Neural cell (in vitro differentiated cells): ENCODE data around the gene LPAR3. TPM values are rescaled to one million over a fixed set of nuclear protein-coding genes. Genes with fewer than 3 reads are reported as not detected.
"Not testable (repeated sequence)": the region's sequence is repeated elsewhere in the genome, so short reads cannot be mapped to it uniquely, and the experiment has no call there.

Experiments
- H2AFZ ChIP-seq: fragments of 200-600, 300-800 bp; sonication (generic), shearing (Covaris generic); 2 replicates; pipeline ENCODE4 v1.6.0; 2014; ENCODE audit warnings: low read depth, mild to moderate bottlenecking, antibody characterized with exemption, low read length, moderate library complexity
- H3F3A ChIP-seq: fragments of 200-600 bp; shearing (Covaris generic); 2 replicates; pipeline ENCODE4 v1.6.1; 2016; ENCODE audit warnings: mild to moderate bottlenecking, moderate library complexity, mixed read lengths, antibody characterized with exemption, low read length; ENCODE audit not compliant: insufficient read depth, poor library complexity, severe bottlenecking
- H3K27ac ChIP-seq: fragments of 200-600, 300-800 bp; sonication (generic), shearing (Covaris generic); 2 replicates; pipeline ENCODE4 v1.5.1; 2014; ENCODE audit warnings: mild to moderate bottlenecking, low read length, moderate library complexity
- H3K27me3 ChIP-seq: fragments of 300-800, 200-600 bp; sonication (generic), shearing (Covaris generic); 2 replicates; pipeline ENCODE4 v1.6.0; 2014; ENCODE audit warnings: mild to moderate bottlenecking, low read depth, low read length, moderate library complexity; ENCODE audit not compliant: insufficient read depth
- H3K36me3 ChIP-seq: fragments of 300-800, 200-600 bp; sonication (generic), shearing (Covaris generic); 2 replicates; pipeline ENCODE4 v1.5.1; 2014; ENCODE audit warnings: mild to moderate bottlenecking, antibody characterized with exemption, low read length, moderate library complexity; ENCODE audit not compliant: insufficient read depth
- H3K4me2 ChIP-seq: fragments of 300-800, 200-600 bp; sonication (generic), shearing (Covaris generic); 2 replicates; pipeline ENCODE4 v1.6.0; 2014; ENCODE audit warnings: mild to moderate bottlenecking, low read length
- H3K4me3 ChIP-seq: fragments of 300-800, 200-600 bp; sonication (generic), shearing (Covaris generic); 2 replicates; pipeline ENCODE4 v1.5.1; 2014; ENCODE audit warnings: mild to moderate bottlenecking, low read length, moderate library complexity
- H3K79me2 ChIP-seq: fragments of 200-600 bp; shearing (Covaris generic); replicated peaks from 2 replicates; pipeline ENCODE4 v1.6.0; 2014; ENCODE audit warnings: mild to moderate bottlenecking, low read length, moderate library complexity; ENCODE audit not compliant: insufficient read depth
- H3K9ac ChIP-seq: fragments of 300-800, 200-600 bp; sonication (generic), shearing (Covaris generic); 2 replicates; pipeline ENCODE4 v1.6.1; 2016; ENCODE audit warnings: mild to moderate bottlenecking, low read length, mixed read lengths
- H3K9me2 ChIP-seq: fragments of 200-600 bp; shearing (Covaris generic); 2 replicates; pipeline ENCODE4 v1.6.1; 2016; ENCODE audit warnings: mild to moderate bottlenecking, low read length, mixed read lengths; ENCODE audit not compliant: insufficient read depth
- H3K9me3 ChIP-seq: fragments of 200-600, 300-800 bp; sonication (generic), shearing (Covaris generic); 2 replicates; pipeline ENCODE4 v1.6.1; 2016; ENCODE audit warnings: mild to moderate bottlenecking, mixed run types, low read length, moderate library complexity, mixed read lengths
- H4K20me1 ChIP-seq: fragments of 200-600 bp; shearing (Covaris generic); 2 replicates; pipeline ENCODE4 v1.6.1; 2016; ENCODE audit warnings: mild to moderate bottlenecking, mixed run types; ENCODE audit not compliant: insufficient read depth
- CTCF ChIP-seq: fragments of 450-650 bp; IDR thresholded peaks from 2 replicates; pipeline ENCODE4 v1.5.1; 2014; ENCODE audit warnings: antibody characterized with exemption, mild to moderate bottlenecking, moderate library complexity; ENCODE audit not compliant: poor library complexity, severe bottlenecking
- EP300 ChIP-seq: fragments of 450-650 bp; conservative IDR thresholded peaks from 2 replicates; pipeline ENCODE4 v1.6.1; 2014; ENCODE audit warnings: antibody characterized with exemption, mild to moderate bottlenecking, moderate library complexity; ENCODE audit not compliant: poor library complexity, severe bottlenecking
- EZH2 ChIP-seq: fragments of 200-600, 300-800 bp; shearing (Covaris generic), sonication (generic); IDR thresholded peaks from 2 replicates; pipeline ENCODE4 v1.6.1; 2014; ENCODE audit warnings: antibody characterized with exemption, low read length, borderline replicate concordance, mild to moderate bottlenecking; ENCODE audit not compliant: insufficient read depth, poor library complexity, severe bottlenecking
- MXI1 ChIP-seq: fragments of 450-650 bp; conservative IDR thresholded peaks from 2 replicates; pipeline ENCODE4 v1.6.1; 2014; ENCODE audit warnings: antibody characterized with exemption, mild to moderate bottlenecking; ENCODE audit not compliant: poor library complexity, severe bottlenecking
- POLR2AphosphoS5 ChIP-seq: IDR thresholded peaks from 2 replicates; pipeline ENCODE4 v1.6.1; 2012
- RAD21 ChIP-seq: fragments of 450-650 bp; conservative IDR thresholded peaks from 2 replicates; pipeline ENCODE4 v1.6.1; 2014; ENCODE audit warnings: antibody characterized with exemption, mild to moderate bottlenecking, moderate library complexity
- REST ChIP-seq: IDR thresholded peaks from 2 replicates; pipeline ENCODE4 v1.6.1; 2012; ENCODE audit warnings: borderline replicate concordance
- SMC3 ChIP-seq: fragments of 450-650 bp; conservative IDR thresholded peaks from 2 replicates; pipeline ENCODE4 v1.6.1; 2014; ENCODE audit warnings: antibody characterized with exemption, mild to moderate bottlenecking, moderate library complexity; ENCODE audit not compliant: poor library complexity
- TAF1 ChIP-seq: IDR thresholded peaks from 2 replicates; pipeline ENCODE4 v1.6.1; 2012; ENCODE audit warnings: low read depth
- polyA plus RNA-seq: library from polyadenylated mRNA; depleted of rRNA; stranded (reverse); fragments of >200 nt; gene quantifications from 2 replicates; pipeline ENCODE4 v1.2.3, GENCODE V29; 2014

LPAR3 gene
- polyA plus RNA-seq, 1 donor from 2014 or later, result not detected

GRCh38 chr1:84907095-84907827 lies 14.3 kb upstream of the LPAR3 start:
- H3K9me2 ChIP-seq, result no peaks in the 10 kb centered on the region
- no peak overlapping the region for H2AFZ ChIP-seq
- no peaks in the 10 kb centered on the region for H3K36me3 ChIP-seq
- H3K9me3 ChIP-seq, result no peaks in the 10 kb centered on the region
- H3K27me3 ChIP-seq, result no peaks in the 10 kb centered on the region
- no peaks in the 10 kb centered on the region for H3K79me2 ChIP-seq
- H3K27ac ChIP-seq, result no peak overlapping the region
- no peak overlapping the region for H3K9ac ChIP-seq
- no peak overlapping the region for H3K4me2 ChIP-seq
- no peaks in the 10 kb centered on the region for H3F3A ChIP-seq
- TF ChIP-seq CTCF (no peak), EP300 (no peak), SMC3 (no peak), POLR2AphosphoS5 (no peak)
- no peak overlapping the region for H3K4me3 ChIP-seq
- no peaks in the 10 kb centered on the region for H4K20me1 ChIP-seq

GRCh38 chr1:84902727-84903126 lies 9.7 kb upstream of the LPAR3 start:
- H3K79me2 ChIP-seq, H3K9me3 ChIP-seq, H3K4me2 ChIP-seq, H3K27ac ChIP-seq, H3F3A ChIP-seq, H2AFZ ChIP-seq, H3K36me3 ChIP-seq, H3K27me3 ChIP-seq, H3K9ac ChIP-seq, H3K4me3 ChIP-seq, H4K20me1 ChIP-seq, H3K9me2 ChIP-seq: not testable (repeated sequence)

- H3K9me2 ChIP-seq, result no peaks in the 10 kb centered on the region
- TF ChIP-seq TAF1 (no peak), SMC3 (no peak), POLR2AphosphoS5 (no peak), REST (no peak), CTCF (no peak), RAD21 (no peak), EZH2 (no peak), EP300 (no peak), MXI1 (no peak)
- no peak overlapping the region for H3K9ac ChIP-seq
- H3K9me3 ChIP-seq, result no peaks in the 10 kb centered on the region
- no peak overlapping the region for H3K27ac ChIP-seq
- H3F3A ChIP-seq, result no peaks in the 10 kb centered on the region
- H3K4me3 ChIP-seq, result no peak overlapping the region
- H4K20me1 ChIP-seq, result no peaks in the 10 kb centered on the region
- H3K27me3 ChIP-seq, result peaks cover 5% of the 10 kb centered on the region
- no peaks in the 10 kb centered on the region for H3K79me2 ChIP-seq
- H3K36me3 ChIP-seq, result no peaks in the 10 kb centered on the region
- no peak overlapping the region for H2AFZ ChIP-seq
- H3K4me2 ChIP-seq, result no peak overlapping the region
Observed at GRCh38 chr1:84899969-84900368, 7.0 kb upstream of the LPAR3 start.
